AG09319 (cell line): ENCODE results near the gene KCNB1.

Experiments used
- DNase-seq: peaks from one replicate; pipeline ENCODE4 v3.0.0-alpha.2; 2010; ENCODE audit warnings: low read depth; ENCODE audit errors: extremely low read depth
- TF ChIP-seq, protein P1 (sequence below): IDR thresholded peaks from 2 replicates; pipeline ENCODE4 v1.5.1; 2011; ENCODE audit warnings: low read depth, mild to moderate bottlenecking, inconsistent platforms, low read length, moderate library complexity

The KCNB1 gene

DNA sequence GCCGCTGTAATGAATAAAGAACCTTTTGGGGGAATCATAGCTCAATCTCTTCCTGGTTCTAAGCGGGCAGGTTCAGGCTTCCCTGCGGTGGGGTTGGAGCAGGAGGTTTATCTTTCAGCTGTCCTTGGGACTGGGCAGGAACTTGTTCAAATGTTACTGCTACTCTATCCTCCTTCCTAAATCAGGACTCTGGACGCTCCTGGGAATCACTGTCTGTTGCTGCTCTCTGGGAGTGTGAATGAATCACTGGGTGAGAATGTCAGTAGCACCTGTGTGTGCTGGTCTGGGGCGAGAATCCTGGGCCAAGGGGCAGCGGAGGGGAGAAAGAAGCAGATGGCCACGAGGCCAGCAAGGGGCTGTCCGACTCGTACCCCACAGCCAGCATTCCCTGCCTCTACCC lies 139.2 kb downstream of the KCNB1 start:
- no peak for DNase-seq
- TF ChIP-seq, protein P1, sequence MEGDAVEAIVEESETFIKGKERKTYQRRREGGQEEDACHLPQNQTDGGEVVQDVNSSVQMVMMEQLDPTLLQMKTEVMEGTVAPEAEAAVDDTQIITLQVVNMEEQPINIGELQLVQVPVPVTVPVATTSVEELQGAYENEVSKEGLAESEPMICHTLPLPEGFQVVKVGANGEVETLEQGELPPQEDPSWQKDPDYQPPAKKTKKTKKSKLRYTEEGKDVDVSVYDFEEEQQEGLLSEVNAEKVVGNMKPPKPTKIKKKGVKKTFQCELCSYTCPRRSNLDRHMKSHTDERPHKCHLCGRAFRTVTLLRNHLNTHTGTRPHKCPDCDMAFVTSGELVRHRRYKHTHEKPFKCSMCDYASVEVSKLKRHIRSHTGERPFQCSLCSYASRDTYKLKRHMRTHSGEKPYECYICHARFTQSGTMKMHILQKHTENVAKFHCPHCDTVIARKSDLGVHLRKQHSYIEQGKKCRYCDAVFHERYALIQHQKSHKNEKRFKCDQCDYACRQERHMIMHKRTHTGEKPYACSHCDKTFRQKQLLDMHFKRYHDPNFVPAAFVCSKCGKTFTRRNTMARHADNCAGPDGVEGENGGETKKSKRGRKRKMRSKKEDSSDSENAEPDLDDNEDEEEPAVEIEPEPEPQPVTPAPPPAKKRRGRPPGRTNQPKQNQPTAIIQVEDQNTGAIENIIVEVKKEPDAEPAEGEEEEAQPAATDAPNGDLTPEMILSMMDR, result no peak

DNA sequence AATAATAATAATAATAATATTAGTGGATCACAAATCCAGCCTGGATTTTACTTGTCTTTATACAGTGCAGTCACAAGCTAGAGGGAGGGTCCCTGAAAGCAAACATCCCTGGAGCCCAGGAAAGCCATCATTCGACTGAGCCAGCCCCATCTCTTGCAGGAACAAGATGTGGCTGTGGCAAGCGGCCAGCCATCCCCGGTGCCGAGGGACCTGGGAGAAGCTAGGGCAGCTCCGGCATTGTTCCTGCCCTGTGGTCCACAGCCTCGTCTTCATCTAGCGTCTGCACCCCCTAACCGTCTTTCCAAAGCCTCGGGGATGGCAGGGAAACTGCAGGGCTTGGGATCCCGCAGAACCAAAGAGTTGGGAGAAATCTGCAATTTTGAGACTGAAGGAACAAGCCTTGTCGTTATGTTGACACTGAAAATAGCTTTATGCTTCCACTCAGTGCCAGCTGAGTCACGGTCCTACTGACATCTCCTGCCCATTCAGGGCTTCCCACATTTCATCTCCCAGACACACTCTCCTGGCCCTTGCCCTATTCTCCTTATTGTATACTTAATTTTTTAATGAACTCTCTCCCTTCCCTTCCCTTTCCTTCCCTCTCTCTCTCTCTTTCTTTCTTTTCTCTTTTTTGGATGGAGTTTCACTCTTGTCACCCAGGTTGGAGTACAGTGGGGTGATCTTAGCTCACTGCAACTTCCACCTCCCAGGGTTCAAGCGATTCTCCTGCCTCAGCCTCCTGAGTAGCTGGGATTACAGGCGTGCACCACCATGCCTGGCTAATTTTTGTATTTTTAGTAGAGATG lies 142.1 kb downstream of the KCNB1 start:
- no peak for DNase-seq
- TF ChIP-seq, protein P1, result no peak

DNA sequence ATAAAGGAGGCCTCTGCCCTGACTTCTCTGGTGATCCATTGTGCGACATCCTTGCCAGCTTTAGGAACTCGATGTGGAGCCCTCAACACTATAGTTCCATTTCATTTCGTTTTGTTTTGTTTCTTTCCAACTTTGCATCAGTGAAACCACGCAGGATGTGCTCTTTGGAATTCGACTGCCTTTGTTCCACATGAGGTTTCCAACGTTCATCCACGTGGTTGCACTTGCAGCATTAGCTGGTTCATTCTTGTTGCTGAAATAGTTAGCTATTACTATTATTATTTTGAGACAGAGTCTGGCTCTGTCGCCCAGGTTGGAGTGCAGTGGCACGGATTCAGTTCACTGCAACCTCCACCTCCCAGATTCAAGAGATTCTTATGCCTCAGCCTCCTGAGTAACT lies 143.3 kb downstream of the KCNB1 start:
- TF ChIP-seq, protein P1, result no peak
- DNase-seq, result no peak

DNA sequence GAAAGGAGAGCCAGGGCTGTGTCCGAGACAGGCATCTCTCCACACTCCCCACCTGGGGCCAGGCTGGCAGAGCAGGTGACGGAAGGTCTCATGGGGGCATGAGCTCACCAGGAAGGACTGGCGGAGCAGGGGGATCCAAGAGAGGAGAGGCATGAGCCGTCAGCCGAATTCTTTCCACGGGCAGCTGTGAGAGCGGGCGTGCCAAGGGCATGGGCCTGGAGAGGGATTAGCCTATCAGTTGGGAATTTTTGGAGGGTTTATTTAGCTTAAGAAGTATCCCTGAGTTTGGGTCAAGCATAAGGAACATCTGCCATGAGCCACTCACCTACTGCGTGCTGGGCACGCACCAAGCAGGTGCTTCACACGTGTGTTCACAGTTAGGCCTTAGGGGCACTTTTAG lies 144.4 kb downstream of the KCNB1 start:
- TF ChIP-seq, protein P1, result no peak
- no peak for DNase-seq

DNA sequence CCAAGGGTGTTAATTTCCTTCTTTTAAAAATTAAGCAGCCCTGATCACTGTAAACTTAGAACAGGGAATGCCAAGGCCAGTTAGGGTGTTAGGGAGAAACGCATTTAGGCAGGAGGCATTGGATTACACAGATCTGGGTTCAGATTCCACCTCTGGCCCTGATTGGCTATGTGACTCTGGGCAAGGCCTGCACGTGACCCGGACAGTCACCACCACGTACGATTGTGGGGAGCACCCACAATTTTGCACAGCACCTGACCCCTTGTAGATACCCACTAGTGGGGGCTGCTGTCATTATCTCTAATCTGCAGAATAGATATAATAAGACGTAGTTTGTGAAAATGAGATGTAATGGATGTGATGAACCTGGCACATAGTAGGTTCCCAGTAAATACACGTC lies 145.1 kb downstream of the KCNB1 start:
- DNase-seq, result no peak
- TF ChIP-seq, protein P1, result no peak

DNA sequence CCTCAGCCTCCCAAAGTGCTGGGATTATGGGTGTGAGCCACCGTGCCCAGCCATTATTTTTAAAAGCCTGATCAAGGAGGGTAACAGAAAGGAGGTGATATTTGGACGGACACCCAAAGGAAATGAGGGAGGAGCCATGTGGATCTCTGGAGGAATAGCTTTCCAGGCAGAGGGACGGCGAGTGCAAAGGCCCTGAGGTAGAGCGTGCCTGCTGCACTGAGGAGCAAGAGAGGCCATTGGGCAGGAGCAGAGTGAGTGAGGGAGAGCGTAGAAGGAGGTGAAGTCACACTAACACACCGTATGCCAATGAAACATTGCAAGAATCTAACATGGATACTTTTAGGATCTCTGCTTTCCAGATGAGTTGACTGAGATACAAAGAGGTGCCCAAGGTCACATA lies 145.7 kb downstream of the KCNB1 start:
- TF ChIP-seq, protein P1, result no peak
- no peak for DNase-seq

DNA sequence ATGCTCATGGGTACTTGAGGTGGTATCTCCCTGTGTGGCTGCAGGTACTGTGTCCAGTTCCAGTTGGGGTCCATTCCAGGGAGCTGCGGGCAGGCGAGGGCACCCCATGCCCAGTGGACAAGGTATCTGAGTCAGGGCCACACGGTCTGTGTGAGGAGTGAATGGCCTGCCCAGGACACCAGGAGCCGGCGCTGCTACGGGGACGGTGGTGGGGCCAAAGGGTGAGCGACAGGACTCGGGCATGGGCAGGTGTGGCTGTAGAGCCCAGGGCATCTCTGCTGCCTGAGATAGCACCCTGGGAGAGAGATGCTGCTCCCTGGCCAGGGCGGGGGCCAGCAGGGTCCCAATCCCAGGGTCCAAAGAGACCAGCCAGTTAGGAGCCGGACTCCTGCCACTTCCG lies 147.0 kb downstream of the KCNB1 start:
- no peak for DNase-seq
- TF ChIP-seq, protein P1, result no peak
